ENCODE data around the gene PROM1.

DNA sequence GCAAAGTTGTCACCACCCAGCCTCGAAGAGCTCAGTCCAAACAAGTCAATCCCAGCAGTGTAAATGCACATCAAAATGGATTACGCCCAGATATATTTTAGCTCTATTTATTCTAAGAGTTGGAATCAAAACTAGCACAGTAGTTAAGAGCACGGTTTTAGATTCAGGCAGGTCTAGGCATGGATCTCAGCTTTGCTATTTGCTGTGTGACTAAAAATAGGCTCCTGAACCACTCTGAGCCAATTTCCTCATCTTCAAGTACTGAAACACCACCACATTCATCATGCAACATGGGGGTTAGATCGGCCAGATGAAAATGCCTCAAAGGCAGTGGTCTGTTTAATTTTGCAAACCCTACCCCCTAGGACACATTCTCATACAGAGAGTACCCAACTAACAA, 65.0 kb downstream of the PROM1 start:
- TF ChIP-seq, protein P1, sequence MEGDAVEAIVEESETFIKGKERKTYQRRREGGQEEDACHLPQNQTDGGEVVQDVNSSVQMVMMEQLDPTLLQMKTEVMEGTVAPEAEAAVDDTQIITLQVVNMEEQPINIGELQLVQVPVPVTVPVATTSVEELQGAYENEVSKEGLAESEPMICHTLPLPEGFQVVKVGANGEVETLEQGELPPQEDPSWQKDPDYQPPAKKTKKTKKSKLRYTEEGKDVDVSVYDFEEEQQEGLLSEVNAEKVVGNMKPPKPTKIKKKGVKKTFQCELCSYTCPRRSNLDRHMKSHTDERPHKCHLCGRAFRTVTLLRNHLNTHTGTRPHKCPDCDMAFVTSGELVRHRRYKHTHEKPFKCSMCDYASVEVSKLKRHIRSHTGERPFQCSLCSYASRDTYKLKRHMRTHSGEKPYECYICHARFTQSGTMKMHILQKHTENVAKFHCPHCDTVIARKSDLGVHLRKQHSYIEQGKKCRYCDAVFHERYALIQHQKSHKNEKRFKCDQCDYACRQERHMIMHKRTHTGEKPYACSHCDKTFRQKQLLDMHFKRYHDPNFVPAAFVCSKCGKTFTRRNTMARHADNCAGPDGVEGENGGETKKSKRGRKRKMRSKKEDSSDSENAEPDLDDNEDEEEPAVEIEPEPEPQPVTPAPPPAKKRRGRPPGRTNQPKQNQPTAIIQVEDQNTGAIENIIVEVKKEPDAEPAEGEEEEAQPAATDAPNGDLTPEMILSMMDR (IDR thresholded peaks at IDR 0.05) = no peak
- no peak for TF ChIP-seq EP300 (IDR thresholded peaks at IDR 0.05)
